GM19463 (cell line): ENCODE data around the gene HLX.

Experiments used
- ATAC-seq: cut with Tn5 transposase; IDR thresholded peaks from one replicate; pipeline ENCODE4 v1.9.1; 2021; ENCODE audit warnings: mild to moderate bottlenecking, moderate library complexity; ENCODE audit not compliant: unreplicated experiment

Gene HLX

DNA sequence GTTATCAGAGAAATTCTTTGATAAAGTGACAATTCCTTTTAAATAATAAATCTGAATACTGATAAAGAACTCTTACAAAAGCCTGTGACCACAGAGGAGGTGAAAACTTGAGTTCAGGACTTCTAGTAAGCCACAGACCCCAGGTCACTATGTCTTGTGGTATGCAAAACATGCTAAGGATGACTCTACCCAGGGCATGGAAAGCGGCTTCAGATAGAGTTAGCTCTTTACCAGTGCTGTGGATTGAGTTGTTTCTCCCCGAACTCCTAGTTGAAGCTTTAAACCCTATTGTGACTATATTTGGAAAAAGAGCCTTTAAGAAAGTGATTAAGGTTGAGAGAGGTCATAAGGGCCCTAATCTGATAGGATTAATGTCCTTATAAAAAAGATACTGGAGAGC, 42.3 kb downstream of the HLX start:
- ATAC-seq, result no peak

- no peak for ATAC-seq
Observed at GRCh38 chr1:220921971-220922635, 42.9 kb downstream of the HLX start.

DNA sequence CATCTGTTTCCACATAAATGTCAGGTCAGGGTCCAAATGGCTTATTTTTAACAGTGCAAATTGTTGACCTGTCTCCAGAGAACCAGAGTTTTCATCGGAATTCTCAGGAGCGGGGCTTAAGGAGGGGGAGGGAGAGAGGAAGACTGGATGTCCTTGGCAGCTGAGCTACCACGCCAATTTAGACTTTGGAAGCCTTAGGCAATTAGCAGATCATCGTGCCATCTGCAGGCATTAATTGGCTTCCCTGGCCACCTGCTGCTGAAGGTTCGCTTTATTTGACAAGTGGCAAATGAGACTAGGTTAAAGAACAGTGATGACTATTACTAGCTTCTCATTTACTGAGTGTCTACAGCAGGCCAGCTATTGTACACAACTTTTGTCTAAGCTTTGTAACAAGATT, 43.7 kb downstream of the HLX start:
- no peak for ATAC-seq

GRCh38 chr1:220924331-220924970, 45.2 kb downstream of the HLX start:
- no peak for ATAC-seq

GRCh38 chr1:220925707-220926106, 46.5 kb downstream of the HLX start:
- no peak for ATAC-seq

DNA sequence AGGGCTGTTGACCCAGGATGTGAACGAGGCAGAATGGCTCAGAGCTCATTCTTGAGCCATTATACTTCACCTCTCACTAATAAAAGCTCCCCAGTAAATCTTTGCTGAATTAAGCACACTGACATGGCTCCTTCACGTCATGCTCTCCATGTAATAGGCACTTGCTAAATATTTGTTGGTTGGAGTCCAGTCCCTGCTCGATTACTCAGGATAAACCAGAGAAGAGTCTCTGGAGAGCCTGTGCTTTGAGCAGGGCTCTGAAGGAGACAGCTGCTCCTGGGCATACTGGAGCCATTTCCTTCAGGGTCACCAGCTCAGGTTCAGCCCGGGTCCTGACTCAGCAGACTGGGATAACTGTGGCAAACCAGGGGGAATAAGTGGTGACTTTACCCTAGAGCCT, 46.9 kb downstream of the HLX start:
- ATAC-seq, result no peak

- ATAC-seq, result no peak
Observed at GRCh38 chr1:220927442-220927841, 48.2 kb downstream of the HLX start.

- no peak for ATAC-seq
Observed at GRCh38 chr1:220928320-220928719, 49.1 kb downstream of the HLX start.

- no peak for ATAC-seq
Observed at GRCh38 chr1:220928725-220929300, 49.6 kb downstream of the HLX start.

DNA sequence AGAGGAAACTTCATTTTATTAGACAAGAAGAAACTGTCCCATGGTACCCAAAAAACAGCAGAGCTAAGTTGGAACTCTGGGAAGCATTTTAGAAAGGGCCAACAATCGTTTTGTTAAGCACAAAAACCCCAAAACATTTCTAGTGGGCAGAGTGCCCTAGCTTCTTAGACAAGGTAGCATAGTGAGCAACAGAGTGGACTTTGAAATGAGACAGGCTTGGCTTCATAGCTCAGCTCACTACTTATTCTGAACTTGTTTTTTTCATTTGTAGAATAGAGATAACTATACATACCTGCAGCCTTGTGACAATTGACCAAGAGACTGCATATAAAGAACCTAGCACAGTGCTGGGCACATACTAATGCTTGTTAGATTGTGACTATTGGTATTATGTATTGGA, 50.1 kb downstream of the HLX start:
- no peak for ATAC-seq
